HG03558 (cell line): ENCODE data around the gene RAD51D.
"Not testable (repeated sequence)": the region's sequence is repeated elsewhere in the genome, so short reads cannot be mapped to it uniquely, and the experiment has no call there.

Source experiments
- ATAC-seq: cut with Tn5 transposase; IDR thresholded peaks from one replicate; pipeline ENCODE4 v1.9.1; 2021; ENCODE audit warnings: moderate number of reproducible peaks; ENCODE audit not compliant: unreplicated experiment; ENCODE audit errors: extremely low read depth

The RAD51D gene

GRCh38 chr17:35142467-35142796 lies 22.8 kb upstream of the RAD51D start:
- no peak for ATAC-seq

- ATAC-seq: no peak
Measured at GRCh38 chr17:35141681-35142466, 22.2 kb upstream of the RAD51D start, which contains the start of gene NLE1. Gene NLE1 (minus strand): TSS chr17:35142303. CDS start chr17:35142275, 28 bp downstream.

- no peak for ATAC-seq
Measured at GRCh38 chr17:35138218-35138617, 18.6 kb upstream of the RAD51D start.

- no peak for ATAC-seq
Measured at GRCh38 chr17:35135322-35135721, 15.7 kb upstream of the RAD51D start.

- no peak for ATAC-seq
Measured at GRCh38 chr17:35132816-35133550, 13.3 kb upstream of the RAD51D start.

- no peak for ATAC-seq
Measured at GRCh38 chr17:35132099-35132498, 12.4 kb upstream of the RAD51D start.

GRCh38 chr17:35130392-35130791 lies 10.7 kb upstream of the RAD51D start:
- ATAC-seq: no peak

GRCh38 chr17:35129973-35130351 lies 10.3 kb upstream of the RAD51D start:
- no peak for ATAC-seq

GRCh38 chr17:35129154-35129972 lies 9.7 kb upstream of the RAD51D start:
- ATAC-seq: no peak

GRCh38 chr17:35127751-35128514 lies 8.3 kb upstream of the RAD51D start:
- no peak for ATAC-seq

- ATAC-seq: no peak
Measured at GRCh38 chr17:35121315-35121714, 1.7 kb upstream of the RAD51D start, which contains the start of gene FNDC8. Gene FNDC8 (plus strand): TSS chr17:35121615. CDS start chr17:35121694, 79 bp downstream.

- no peak for ATAC-seq
Measured at GRCh38 chr17:35117984-35118383, 1.7 kb downstream of the RAD51D start.

GRCh38 chr17:35116845-35117244 lies 2.8 kb downstream of the RAD51D start:
- ATAC-seq: no peak

- ATAC-seq: not testable (repeated sequence)
Measured at GRCh38 chr17:35110791-35111190, 8.9 kb downstream of the RAD51D start.

- no peak for ATAC-seq
Measured at GRCh38 chr17:35104844-35105450, 14.7 kb downstream of the RAD51D start.

- no peak for ATAC-seq
Measured at GRCh38 chr17:35103271-35103670, 16.4 kb downstream of the RAD51D start.

- no peak for ATAC-seq
Measured at GRCh38 chr17:35101725-35102124, 17.9 kb downstream of the RAD51D start.

GRCh38 chr17:35101036-35101435 lies 18.6 kb downstream of the RAD51D start:
- no peak for ATAC-seq

GRCh38 chr17:35099908-35100307 lies 19.8 kb downstream of the RAD51D start:
- ATAC-seq: no peak

- no peak for ATAC-seq
Measured at GRCh38 chr17:35097776-35098175, 21.9 kb downstream of the RAD51D start.
